Calu3 (cell line): ENCODE measurements around the gene XKR7. TPM values are rescaled to one million over a fixed set of nuclear protein-coding genes. Genes with fewer than 3 reads are reported as not detected.

Experiments
- BruUV-seq: library from RNA; stranded (reverse); fragments of 400-500 nt; replicated peaks from 2 replicates; lab custom pipeline; 2021; lab: Mats Ljungman, UMichigan
- CTCF ChIA-PET: fragments of 300-600 bp; sonication (Branson Sonifier 250); formaldehyde crosslinking; loops from one replicate; lab custom pipeline; 2022; ENCODE audit warnings: antibody characterized with exemption; lab: Charles Lee
- DNase-seq: peaks from one replicate; pipeline ENCODE4 v3.0.0; 2022
- H3K27ac Mint-ChIP-seq: one replicate; pipeline ENCODE4 v1.8.0; 2022; ENCODE audit warnings: mixed read lengths; ENCODE audit not compliant: unreplicated experiment
- H3K27me3 Mint-ChIP-seq: one replicate; pipeline ENCODE4 v1.8.0; 2022; ENCODE audit warnings: mixed read lengths; ENCODE audit not compliant: unreplicated experiment
- H3K36me3 Mint-ChIP-seq: one replicate; pipeline ENCODE4 v1.8.0; 2022; ENCODE audit warnings: mild to moderate bottlenecking, moderate library complexity, mixed read lengths; ENCODE audit not compliant: insufficient read depth, unreplicated experiment
- H3K4me1 Mint-ChIP-seq: one replicate; pipeline ENCODE4 v1.8.0; 2022; ENCODE audit warnings: mild to moderate bottlenecking, low read depth, mixed read lengths; ENCODE audit not compliant: unreplicated experiment
- H3K4me3 Mint-ChIP-seq: one replicate; pipeline ENCODE4 v1.8.0; 2022; ENCODE audit warnings: mild to moderate bottlenecking, low read depth, moderate library complexity, mixed read lengths; ENCODE audit not compliant: unreplicated experiment
- H3K9me3 Mint-ChIP-seq: one replicate; pipeline ENCODE4 v1.8.0; 2022; ENCODE audit warnings: low read depth, mixed read lengths; ENCODE audit not compliant: unreplicated experiment
- intact Hi-C: fragments of 100-400 bp; cut with micrococcal nuclease; formaldehyde crosslinking; loops from one replicate; pipeline ENCODE4 v1.10.0; 2022; ENCODE audit not compliant: unreplicated experiment
- total RNA-seq: library from RNA; stranded (reverse); gene quantifications from 2 replicates; pipeline ENCODE4 v1.2.3, GENCODE V29; 2022
- TF ChIP-seq, protein P1 (sequence below): fragments of 200-600 bp; IDR thresholded peaks from one replicate; pipeline ENCODE4 v1.8.0; 2022; ENCODE audit warnings: antibody characterized with exemption; ENCODE audit not compliant: unreplicated experiment

The XKR7 gene
- total RNA-seq, 1 experiment from 2014 or later, result not detected

- CTCF ChIA-PET, result interaction anchor here (0.7 kb wide), 1 partner anchor 491 kb away, joined by 3 read pairs; no protein-coding TSS in a partner anchor
- Mint-ChIP-seq H3K9me3 (no peaks in the 10 kb centered on the region), H3K4me3 (no peak overlapping the region), H3K27me3 (peaks cover 100% of the 10 kb centered on the region), H3K36me3 (no peaks in the 10 kb centered on the region), H3K27ac (no peak overlapping the region), H3K4me1 (no peaks in the 10 kb centered on the region)
- BruUV-seq, result no TSS peak
- no peak for DNase-seq
- TF ChIP-seq, protein P1, sequence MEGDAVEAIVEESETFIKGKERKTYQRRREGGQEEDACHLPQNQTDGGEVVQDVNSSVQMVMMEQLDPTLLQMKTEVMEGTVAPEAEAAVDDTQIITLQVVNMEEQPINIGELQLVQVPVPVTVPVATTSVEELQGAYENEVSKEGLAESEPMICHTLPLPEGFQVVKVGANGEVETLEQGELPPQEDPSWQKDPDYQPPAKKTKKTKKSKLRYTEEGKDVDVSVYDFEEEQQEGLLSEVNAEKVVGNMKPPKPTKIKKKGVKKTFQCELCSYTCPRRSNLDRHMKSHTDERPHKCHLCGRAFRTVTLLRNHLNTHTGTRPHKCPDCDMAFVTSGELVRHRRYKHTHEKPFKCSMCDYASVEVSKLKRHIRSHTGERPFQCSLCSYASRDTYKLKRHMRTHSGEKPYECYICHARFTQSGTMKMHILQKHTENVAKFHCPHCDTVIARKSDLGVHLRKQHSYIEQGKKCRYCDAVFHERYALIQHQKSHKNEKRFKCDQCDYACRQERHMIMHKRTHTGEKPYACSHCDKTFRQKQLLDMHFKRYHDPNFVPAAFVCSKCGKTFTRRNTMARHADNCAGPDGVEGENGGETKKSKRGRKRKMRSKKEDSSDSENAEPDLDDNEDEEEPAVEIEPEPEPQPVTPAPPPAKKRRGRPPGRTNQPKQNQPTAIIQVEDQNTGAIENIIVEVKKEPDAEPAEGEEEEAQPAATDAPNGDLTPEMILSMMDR, result no peak
- intact Hi-C loops, result no loop called here
Observed at GRCh38 chr20:31966991-31967655, 828 bp upstream of the XKR7 start.

GRCh38 chr20:31968291-31969126 is 558 bp downstream of the XKR7 start:
- DNase-seq, result peak; percentile 86
- Mint-ChIP-seq H3K27ac (no peak overlapping the region), H3K4me1 (peaks cover 9% of the 10 kb centered on the region), H3K36me3 (no peaks in the 10 kb centered on the region), H3K4me3 (no peak overlapping the region), H3K27me3 (peaks cover 100% of the 10 kb centered on the region), H3K9me3 (no peaks in the 10 kb centered on the region)
- intact Hi-C loops, result no loop called here
- BruUV-seq, result no TSS peak
- CTCF ChIA-PET, result interaction anchor here (2.3 kb wide), 1 partner anchor 17 kb away, joined by 7 read pairs; the partner anchor contains the start of gene PDRG1
- TF ChIP-seq, protein P1, result no peak

DNA sequence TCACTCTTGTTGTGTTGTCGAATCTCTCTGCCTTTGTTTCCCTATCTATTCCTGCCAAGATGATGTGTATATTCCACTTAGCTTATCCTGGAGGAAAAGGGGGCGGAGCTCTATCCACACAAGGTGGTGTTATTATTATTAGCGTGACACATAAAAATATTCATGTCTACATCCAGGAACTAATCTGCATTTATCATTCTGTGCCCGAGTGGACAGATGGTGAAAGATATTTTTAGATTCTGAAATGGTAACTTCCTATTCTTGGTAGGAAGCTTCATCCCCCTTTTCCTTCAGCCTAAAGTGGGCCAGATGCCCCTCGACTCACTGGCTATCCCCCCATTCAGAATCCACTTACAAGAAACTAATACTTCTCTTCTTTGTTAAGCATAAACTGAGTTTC is 2.0 kb downstream of the XKR7 start:
- H3K36me3 Mint-ChIP-seq, result no peaks in the 10 kb centered on the region
- CTCF ChIA-PET, result interaction anchor here (1.2 to 2.3 kb wide), 2 partner anchors 10 to 18 kb away, joined by 5 to 7 read pairs; partner anchors contain the start of gene PDRG1
- TF ChIP-seq, protein P1, result no peak
- peaks cover 9% of the 10 kb centered on the region for H3K4me1 Mint-ChIP-seq
- H3K9me3 Mint-ChIP-seq, result no peaks in the 10 kb centered on the region
- intact Hi-C loops, result no loop called here
- no peak overlapping the region for H3K27ac Mint-ChIP-seq
- no peak overlapping the region for H3K4me3 Mint-ChIP-seq
- no TSS peak for BruUV-seq
- no peak for DNase-seq
- H3K27me3 Mint-ChIP-seq, result peaks cover 100% of the 10 kb centered on the region

- Mint-ChIP-seq H3K4me1 (peaks cover 9% of the 10 kb centered on the region), H3K4me3 (no peak overlapping the region), H3K9me3 (no peaks in the 10 kb centered on the region), H3K36me3 (no peaks in the 10 kb centered on the region), H3K27me3 (peaks cover 99% of the 10 kb centered on the region), H3K27ac (no peak overlapping the region)
- CTCF ChIA-PET, result interaction anchor here (1.2 to 1.6 kb wide), 5 partner anchors 8 to 126 kb away, joined by 3 to 4 read pairs (median 3); no protein-coding TSS in a partner anchor
- TF ChIP-seq, protein P1, result no peak
- no TSS peak for BruUV-seq
- DNase-seq, result no peak
- intact Hi-C loops, result no loop called here
Observed at GRCh38 chr20:31972471-31973021, 4.6 kb downstream of the XKR7 start.
